Measurements from ENCODE around the gene BCR.
"Not testable (repeated sequence)": the region's sequence is repeated elsewhere in the genome, so short reads cannot be mapped to it uniquely, and the experiment has no call there.

The BCR gene

DNA sequence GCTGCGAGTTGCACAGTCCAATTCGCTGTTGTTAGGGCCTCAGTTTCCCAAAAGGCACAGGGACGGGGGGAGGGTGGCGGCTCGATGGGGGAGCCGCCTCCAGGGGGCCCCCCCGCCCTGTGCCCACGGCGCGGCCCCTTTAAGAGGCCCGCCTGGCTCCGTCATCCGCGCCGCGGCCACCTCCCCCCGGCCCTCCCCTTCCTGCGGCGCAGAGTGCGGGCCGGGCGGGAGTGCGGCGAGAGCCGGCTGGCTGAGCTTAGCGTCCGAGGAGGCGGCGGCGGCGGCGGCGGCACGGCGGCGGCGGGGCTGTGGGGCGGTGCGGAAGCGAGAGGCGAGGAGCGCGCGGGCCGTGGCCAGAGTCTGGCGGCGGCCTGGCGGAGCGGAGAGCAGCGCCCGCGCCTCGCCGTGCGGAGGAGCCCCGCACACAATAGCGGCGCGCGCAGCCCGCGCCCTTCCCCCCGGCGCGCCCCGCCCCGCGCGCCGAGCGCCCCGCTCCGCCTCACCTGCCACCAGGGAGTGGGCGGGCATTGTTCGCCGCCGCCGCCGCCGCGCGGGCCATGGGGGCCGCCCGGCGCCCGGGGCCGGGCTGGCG is at the start of gene BCR:
BCR (plus strand) TSS at position 209 of the 592 bp plus-strand sequence. CDS start 452 bp downstream, outside the sequence.
- TF ChIP-seq, protein P1, sequence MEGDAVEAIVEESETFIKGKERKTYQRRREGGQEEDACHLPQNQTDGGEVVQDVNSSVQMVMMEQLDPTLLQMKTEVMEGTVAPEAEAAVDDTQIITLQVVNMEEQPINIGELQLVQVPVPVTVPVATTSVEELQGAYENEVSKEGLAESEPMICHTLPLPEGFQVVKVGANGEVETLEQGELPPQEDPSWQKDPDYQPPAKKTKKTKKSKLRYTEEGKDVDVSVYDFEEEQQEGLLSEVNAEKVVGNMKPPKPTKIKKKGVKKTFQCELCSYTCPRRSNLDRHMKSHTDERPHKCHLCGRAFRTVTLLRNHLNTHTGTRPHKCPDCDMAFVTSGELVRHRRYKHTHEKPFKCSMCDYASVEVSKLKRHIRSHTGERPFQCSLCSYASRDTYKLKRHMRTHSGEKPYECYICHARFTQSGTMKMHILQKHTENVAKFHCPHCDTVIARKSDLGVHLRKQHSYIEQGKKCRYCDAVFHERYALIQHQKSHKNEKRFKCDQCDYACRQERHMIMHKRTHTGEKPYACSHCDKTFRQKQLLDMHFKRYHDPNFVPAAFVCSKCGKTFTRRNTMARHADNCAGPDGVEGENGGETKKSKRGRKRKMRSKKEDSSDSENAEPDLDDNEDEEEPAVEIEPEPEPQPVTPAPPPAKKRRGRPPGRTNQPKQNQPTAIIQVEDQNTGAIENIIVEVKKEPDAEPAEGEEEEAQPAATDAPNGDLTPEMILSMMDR (IDR thresholded peaks at IDR 0.05; ENCODE audit: control extremely low read depth, extremely low read depth, low read depth, missing control alignments), result no peak
- peak; percentile 84 for DNase-seq (ENCODE audit: extremely low spot score)
- CTCF ChIA-PET, result interaction anchor here (1.2 to 12.7 kb wide), 3 partner anchors 35 to 110 kb away, joined by 3 to 229 read pairs (median 4); partner anchors contain the start of gene RAB36
- POLR2A ChIA-PET, result no interaction called here

DNA sequence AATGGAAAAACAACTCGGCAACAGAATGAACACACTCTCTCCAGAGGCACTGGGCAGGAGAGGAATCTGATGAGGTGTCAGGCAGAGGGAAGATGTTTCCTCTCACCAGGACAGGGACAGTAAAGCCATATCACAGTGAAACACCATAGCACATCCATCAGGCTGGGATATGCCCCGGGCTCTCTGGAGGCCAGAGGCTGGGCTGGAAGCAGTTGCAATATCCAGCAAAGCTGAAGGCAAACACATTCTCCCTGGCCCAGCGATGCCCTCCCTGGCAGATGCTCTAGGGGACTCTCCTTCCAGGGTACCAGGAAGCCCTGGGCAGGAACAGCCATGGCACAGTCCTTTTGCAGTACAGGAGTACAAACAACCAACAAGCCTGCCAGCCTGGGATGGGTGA is 49.6 kb upstream of the BCR start:
- no peak for DNase-seq (ENCODE audit: extremely low spot score)
- ChIA-PET CTCF (interaction anchor here (1.1 to 14.4 kb wide), 5 partner anchors 9 to 173 kb away, joined by 3 to 214 read pairs (median 30); partner anchors contain the start of gene RSPH14), POLR2A (no interaction called here)
- TF ChIP-seq, protein P1 (IDR thresholded peaks at IDR 0.05; ENCODE audit: control extremely low read depth, extremely low read depth, low read depth, missing control alignments), result no peak

GRCh38 chr22:23131931-23132330 is 48.4 kb upstream of the BCR start:
- CTCF ChIA-PET, result interaction anchor here (1.1 to 11.4 kb wide), 5 partner anchors 17 to 283 kb away, joined by 3 to 135 read pairs (median 3); no protein-coding TSS in a partner anchor
- POLR2A ChIA-PET, result no interaction called here
- TF ChIP-seq, protein P1 (IDR thresholded peaks at IDR 0.05; ENCODE audit: control extremely low read depth, extremely low read depth, low read depth, missing control alignments), result no peak
- no peak for DNase-seq (ENCODE audit: extremely low spot score)

GRCh38 chr22:23132376-23133091 is 47.8 kb upstream of the BCR start:
- TF ChIP-seq, protein P1 (IDR thresholded peaks at IDR 0.05; ENCODE audit: control extremely low read depth, extremely low read depth, low read depth, missing control alignments), result no peak
- ChIA-PET CTCF (interaction anchor here (1.3 to 11.4 kb wide), 4 partner anchors 22 to 283 kb away, joined by 3 to 135 read pairs (median 4); no protein-coding TSS in a partner anchor), POLR2A (no interaction called here)
- no peak for DNase-seq (ENCODE audit: extremely low spot score)

GRCh38 chr22:23133922-23134321 is 46.4 kb upstream of the BCR start:
- ChIA-PET POLR2A (no interaction called here), CTCF (interaction anchor here (11.4 kb wide), 1 partner anchor 176 kb away, joined by 135 read pairs; no protein-coding TSS in a partner anchor)
- TF ChIP-seq, protein P1 (IDR thresholded peaks at IDR 0.05; ENCODE audit: control extremely low read depth, extremely low read depth, low read depth, missing control alignments), result no peak
- no peak for DNase-seq (ENCODE audit: extremely low spot score)

- POLR2A ChIA-PET; DNase-seq (ENCODE audit: extremely low spot score): not testable (repeated sequence)
- CTCF ChIA-PET, result interaction anchor here (1.0 to 11.4 kb wide), 4 partner anchors 14 to 290 kb away, joined by 3 to 135 read pairs (median 4); no protein-coding TSS in a partner anchor
Measured at GRCh38 chr22:23136991-23137390, 43.3 kb upstream of the BCR start.

GRCh38 chr22:23137468-23137867 is 42.8 kb upstream of the BCR start:
- CTCF ChIA-PET, result interaction anchor here (1.0 to 11.4 kb wide), 4 partner anchors 14 to 291 kb away, joined by 3 to 135 read pairs (median 4); no protein-coding TSS in a partner anchor
- DNase-seq (ENCODE audit: extremely low spot score), result no peak
- POLR2A ChIA-PET, result no interaction called here
- TF ChIP-seq, protein P1 (IDR thresholded peaks at IDR 0.05; ENCODE audit: control extremely low read depth, extremely low read depth, low read depth, missing control alignments), result no peak

All from GM10248 (cell line).